K562 (cell line): ENCODE data around the gene GTPBP2. TPM values are rescaled to one million over a fixed set of nuclear protein-coding genes. Genes with fewer than 3 reads are reported as not detected.

Experiments
- CHD7 ChIP-seq: fragments of 200-600 bp; sonication (generic); IDR thresholded peaks from one replicate; pipeline ENCODE4 v1.6.1; 2012; ENCODE audit warnings: mild to moderate bottlenecking, low read depth, low read length, inconsistent platforms
- HDGF ChIP-seq: fragments of 450-650 bp; IDR thresholded peaks from 2 replicates; pipeline ENCODE4 v1.6.1; 2016
- HLTF ChIP-seq: fragments of 450-650 bp; IDR thresholded peaks from 2 replicates; pipeline ENCODE4 v1.6.1; 2016
- ILF3 ChIP-seq: fragments of 450-650 bp; IDR thresholded peaks from 2 replicates; pipeline ENCODE4 v1.6.1; 2018; ENCODE audit warnings: antibody characterized with exemption, mild to moderate bottlenecking, moderate library complexity, borderline replicate concordance
- MCM5 ChIP-seq: fragments of 450-650 bp; IDR thresholded peaks from 2 replicates; pipeline ENCODE4 v1.6.1; 2016; ENCODE audit warnings: low read depth
- NCOA6 ChIP-seq: fragments of 450-650 bp; IDR thresholded peaks from 2 replicates; pipeline ENCODE4 v1.6.1; 2017; ENCODE audit warnings: mild to moderate bottlenecking
- NEUROD1 ChIP-seq: fragments of 150-350 bp; IDR thresholded peaks from 2 replicates; pipeline ENCODE4 v1.6.1; 2014; ENCODE audit warnings: borderline replicate concordance, low read length, low read depth; ENCODE audit not compliant: partially characterized antibody
- RFX1 ChIP-seq: fragments of 450-650 bp; IDR thresholded peaks from 2 replicates; pipeline ENCODE4 v1.6.1; 2016; ENCODE audit warnings: mild to moderate bottlenecking, moderate library complexity
- RFX7 ChIP-seq: fragments of 250-450 bp; sonication (Bioruptor Pico); IDR thresholded peaks from 2 replicates; pipeline ENCODE4 v1.5.1; 2021; ENCODE audit warnings: mild to moderate bottlenecking
- SMAD3 ChIP-seq: fragments of 450-650 bp; formaldehyde crosslinking; conservative IDR thresholded peaks from 2 replicates; pipeline ENCODE4 v1.4.0; 2020; ENCODE audit warnings: mild to moderate bottlenecking
- STAT6 ChIP-seq: sonication (generic); formaldehyde crosslinking; IDR thresholded peaks from 2 replicates; pipeline ENCODE4 v1.8.1; 2023; ENCODE audit warnings: mild to moderate bottlenecking, missing genetic modification reagents
- TGIF2 ChIP-seq: sonication (generic); formaldehyde crosslinking; IDR thresholded peaks from 2 replicates; pipeline ENCODE4 v1.8.1; 2022; ENCODE audit warnings: mild to moderate bottlenecking, missing genetic modification reagents, moderate library complexity
- USF1 ChIP-seq: sonication (generic); formaldehyde crosslinking; IDR thresholded peaks from 2 replicates; pipeline ENCODE4 v1.9.0; 2022; ENCODE audit warnings: mild to moderate bottlenecking, missing genetic modification reagents
- ZFP36 ChIP-seq: fragments of 150-350 bp; IDR thresholded peaks from 2 replicates; pipeline ENCODE4 v1.6.1; 2018; ENCODE audit warnings: low read length, low read depth; ENCODE audit not compliant: partially characterized antibody
- ZNF175 ChIP-seq: fragments of 200-800 bp; sonication (Bioruptor generic); IDR thresholded peaks from 2 replicates; pipeline ENCODE4 v1.6.1; 2016; ENCODE audit warnings: low read depth, mild to moderate bottlenecking, missing genetic modification characterization, missing compliant biosample characterization
- ZSCAN29 ChIP-seq: fragments of 450-650 bp; IDR thresholded peaks from 2 replicates; pipeline ENCODE4 v1.6.1; 2017
- polyA plus RNA-seq, 8 experiments: library from polyadenylated mRNA; depleted of rRNA in 4 of 8; stranded (reverse) in 5 of 8; unstranded in 3 of 8; fragments of >200 nt; fragmentation: Nextera tagmentation in 2 of 8; fragmentation: Illumina TruSeq in 1 of 8; extraction: Ambion mirVana in 2 of 8; extraction: Trizol in 1 of 8; gene quantifications; 2 replicates each; pipeline versions ENCODE4 v1.2.1 to v1.2.3, GENCODE V29; 2011 to 2014; ENCODE audit warnings: inconsistent platforms in 1 of 8, missing spikeins in 1 of 8
- total RNA-seq, 7 experiments: library from RNA; depleted of rRNA in 6 of 7; stranded (reverse); fragments of >200 nt in 6 of 7; fragmentation: Illumina TruSeq in 2 of 7; extraction: Trizol in 2 of 7; gene quantifications; 2 replicates each; pipeline versions ENCODE4 v1.2.1 to v1.2.3, GENCODE V29; 2011 to 2021; ENCODE audit warnings: low replicate concordance in 1 of 7

GTPBP2 gene
- total and polyA plus RNA-seq, 9 of the 15 experiments (the other 6 are each of a cell fraction or from before 2014, with no cell fraction given): 48.4 to 196 (median 111) TPM

- no peak for TF ChIP-seq ILF3
- TF ChIP-seq ZFP36: no peak
- TF ChIP-seq USF1 (CRISPR knock-in tag): no peak
- no peak for TF ChIP-seq RFX7 (CRISPR knock-in tag)
- TF ChIP-seq TGIF2 (CRISPR knock-in tag): no peak
- TF ChIP-seq SMAD3 (CRISPR knock-in tag): peak; percentile 93
- no peak for TF ChIP-seq CHD7
- TF ChIP-seq RFX1: no peak
- no peak for TF ChIP-seq NCOA6
- peak; percentile 99 for TF ChIP-seq ZNF175 (CRISPR knock-in tag)
- TF ChIP-seq HDGF: no peak
- TF ChIP-seq ZSCAN29: no peak
- TF ChIP-seq MCM5: no peak
- no peak for TF ChIP-seq STAT6 (CRISPR knock-in tag)
- no peak for TF ChIP-seq NEUROD1
- TF ChIP-seq HLTF: no peak
These were observed 58.1 kb downstream of the GTPBP2 start (continued) for GRCh38 chr6:43570876-43571441.
